ENCODE results near the gene RPS3A.

The RPS3A gene

GRCh38 chr4:151087467-151087866 lies 12.0 kb upstream of the RPS3A start:
- no peak for DNase-seq (ENCODE audit: low read depth)
- TF ChIP-seq CTCF (IDR thresholded peaks at IDR 0.05; ENCODE audit: low read length, missing control alignments), result no peak
- no peak overlapping the region for H3K4me3 ChIP-seq (replicated peaks; ENCODE audit: low read depth, low read length)

DNA sequence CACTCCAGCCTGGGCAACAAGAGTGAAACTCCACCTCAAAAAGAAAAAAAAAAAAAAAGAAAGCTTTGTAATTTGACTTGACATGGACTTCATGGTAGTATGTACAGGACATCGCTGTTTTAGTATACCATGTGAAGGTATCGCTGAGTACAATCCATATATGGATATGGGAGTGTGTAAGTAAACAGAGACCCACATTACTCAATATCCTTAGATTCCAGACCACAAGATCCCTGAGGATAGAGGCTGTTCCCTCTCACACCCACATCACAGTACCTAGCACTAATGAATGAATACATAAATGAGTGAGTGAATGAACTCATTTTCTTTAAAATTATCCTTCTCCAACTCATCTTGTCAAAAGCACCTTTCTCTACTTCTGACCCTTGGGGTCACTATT lies 8.4 kb upstream of the RPS3A start:
- no peak for TF ChIP-seq CTCF (IDR thresholded peaks at IDR 0.05; ENCODE audit: low read length, missing control alignments)

DNA sequence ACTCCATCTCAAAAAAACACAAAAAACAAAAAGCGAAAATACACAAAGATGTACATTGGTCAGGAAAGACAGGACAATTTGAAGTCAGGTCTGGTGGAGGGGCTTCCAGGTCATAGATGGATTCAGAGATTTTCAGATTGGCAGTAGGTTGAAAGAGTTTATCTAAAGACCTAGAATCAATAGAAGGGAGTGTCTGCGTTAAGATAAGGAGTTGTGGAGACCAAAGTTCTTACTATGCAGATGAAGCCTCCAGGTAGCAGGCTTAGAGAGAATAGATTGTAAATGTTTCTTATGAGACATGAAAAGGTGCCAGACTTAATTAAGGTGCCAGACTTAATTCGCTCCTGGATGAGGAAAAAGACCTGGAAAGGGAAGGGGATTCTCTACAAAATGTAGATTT lies 6.9 kb upstream of the RPS3A start:
- no peak for DNase-seq (ENCODE audit: low read depth)
- TF ChIP-seq CTCF (IDR thresholded peaks at IDR 0.05; ENCODE audit: low read length, missing control alignments), result no peak
- no peak overlapping the region for H3K4me3 ChIP-seq (replicated peaks; ENCODE audit: low read depth, low read length)

More for the DNA sequence above, 8.4 kb upstream of the RPS3A start:
- DNase-seq (ENCODE audit: low read depth), result no peak
- no peak overlapping the region for H3K4me3 ChIP-seq (replicated peaks; ENCODE audit: low read depth, low read length)

DNA sequence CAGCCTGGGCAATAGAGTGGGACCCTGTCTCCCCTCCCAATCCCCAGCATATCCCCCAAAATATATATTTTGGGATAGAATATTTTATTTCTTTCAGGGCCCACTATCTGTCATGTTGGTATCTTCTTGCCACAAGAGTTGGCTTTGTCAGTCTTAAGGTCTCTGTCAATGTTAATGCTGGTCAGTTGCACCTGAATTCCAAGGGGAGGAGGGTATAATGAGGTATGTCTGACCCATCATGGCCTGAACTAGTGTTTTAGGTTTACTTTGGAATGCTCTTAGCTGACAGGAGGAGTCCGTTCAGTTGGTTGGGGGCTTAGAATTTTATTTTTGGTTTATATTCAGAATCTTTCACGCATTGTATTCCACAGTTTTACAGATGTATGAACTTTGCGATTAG lies 6.2 kb upstream of the RPS3A start:
- H3K4me3 ChIP-seq (replicated peaks; ENCODE audit: low read depth, low read length), result no peak overlapping the region
- no peak for TF ChIP-seq CTCF (IDR thresholded peaks at IDR 0.05; ENCODE audit: low read length, missing control alignments)
- no peak for DNase-seq (ENCODE audit: low read depth)

DNA sequence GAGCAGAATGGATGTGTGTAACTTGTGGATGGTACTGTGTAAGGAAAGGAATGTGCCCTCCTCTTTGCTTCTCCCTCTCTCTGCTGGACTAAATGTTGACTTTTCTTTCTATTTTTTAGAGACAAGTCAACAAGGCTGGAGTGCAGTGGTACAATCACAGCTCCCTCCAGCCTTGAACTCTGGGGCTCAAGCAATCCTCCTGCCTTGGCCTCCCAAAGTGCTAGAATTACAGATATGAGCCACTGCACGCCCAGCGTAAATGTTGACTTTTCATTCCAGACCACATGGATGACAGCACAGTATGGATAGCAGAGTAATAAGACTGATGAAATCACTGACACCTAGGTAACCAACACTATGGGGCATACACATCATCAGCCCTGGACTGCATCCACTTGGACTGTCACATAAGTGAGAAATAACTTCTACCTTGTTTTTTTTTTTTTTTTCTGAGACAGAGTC lies 5.1 kb upstream of the RPS3A start:
- H3K4me3 ChIP-seq (replicated peaks; ENCODE audit: low read depth, low read length), result no peak overlapping the region
- no peak for DNase-seq (ENCODE audit: low read depth)
- TF ChIP-seq CTCF (IDR thresholded peaks at IDR 0.05; ENCODE audit: low read length, missing control alignments), result no peak

DNA sequence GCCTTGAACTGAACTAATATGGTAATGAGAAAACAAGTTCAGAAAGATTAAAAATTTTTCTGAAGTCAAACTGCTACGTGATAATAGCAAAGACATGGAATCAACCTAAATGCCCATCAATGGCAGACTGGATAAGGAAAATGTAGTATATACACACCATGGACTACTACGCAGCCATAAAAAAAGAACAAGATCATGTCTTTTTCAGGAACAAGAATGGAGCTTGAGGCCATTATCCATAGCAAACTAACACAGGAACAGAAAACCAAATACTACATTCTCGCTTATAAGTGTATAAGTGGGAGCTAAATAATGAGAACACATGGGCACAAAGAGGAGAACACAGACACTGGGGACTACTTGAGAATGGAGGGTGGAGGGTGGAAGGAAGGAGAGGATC lies 4.3 kb upstream of the RPS3A start:
- H3K4me3 ChIP-seq (replicated peaks; ENCODE audit: low read depth, low read length), result no peak overlapping the region
- DNase-seq (ENCODE audit: low read depth), result no peak
- no peak for TF ChIP-seq CTCF (IDR thresholded peaks at IDR 0.05; ENCODE audit: low read length, missing control alignments)

DNA sequence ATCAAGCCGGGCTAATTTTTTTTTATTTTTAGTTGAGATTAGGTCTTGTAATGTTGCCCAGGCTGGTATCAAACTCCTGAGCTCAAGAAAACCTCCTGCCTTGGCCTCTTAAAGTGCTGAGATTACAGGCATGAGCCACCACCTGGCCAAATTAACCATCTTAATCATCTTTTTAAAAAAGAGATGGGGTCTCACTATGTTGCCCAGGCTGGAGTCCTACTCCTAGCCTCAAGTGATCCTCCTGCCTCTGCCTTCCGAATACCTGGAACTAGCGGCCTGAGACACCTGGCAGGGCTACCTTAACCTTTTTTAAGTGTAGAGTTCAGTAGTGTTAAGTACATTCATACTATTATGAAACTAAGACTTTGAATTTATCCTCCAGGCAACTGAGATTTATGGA lies 1.7 kb upstream of the RPS3A start:
- TF ChIP-seq CTCF (IDR thresholded peaks at IDR 0.05; ENCODE audit: low read length, missing control alignments), result no peak
- DNase-seq (ENCODE audit: low read depth), result no peak

More for the DNA sequence above, 1.7 kb upstream of the RPS3A start:
- H3K4me3 ChIP-seq (replicated peaks; ENCODE audit: low read depth, low read length), result no peak overlapping the region
